Right cardiac atrium (tissue), 5 donors: ENCODE results near the gene C1D. TPM values are rescaled to one million over a fixed set of nuclear protein-coding genes. Genes with fewer than 3 reads are reported as not detected.
A peak's percentile ranks its signal among the peaks of the same experiment; 100 is the strongest.
"Not testable (repeated sequence)": the region's sequence is repeated elsewhere in the genome, so short reads cannot be mapped to it uniquely, and the experiment has no call there.

Source experiments
- ATAC-seq, 2 donors: fragments of 200-7000 bp; cut with Tn5 transposase; one replicate each; pipeline versions ENCODE4 v1.8.0 to v1.9.1; 2020; ENCODE audit warnings: moderate library complexity in 2 of 2, mild to moderate bottlenecking in 1 of 2
- DNase-seq, 3 donors: peaks; one replicate each; pipeline ENCODE4 v3.0.0-alpha.2; 2020
- H3K27ac ChIP-seq: one replicate; pipeline ENCODE4 v1.5.1; 2013; ENCODE audit warnings: mild to moderate bottlenecking, low read length, control low read depth, moderate library complexity
- H3K27me3 ChIP-seq: one replicate; pipeline ENCODE4 v1.6.1; 2013; ENCODE audit not compliant: control insufficient read depth, insufficient read depth
- H3K4me1 ChIP-seq: one replicate; pipeline ENCODE4 v1.6.1; 2013; ENCODE audit warnings: low read length; ENCODE audit not compliant: control insufficient read depth, insufficient read depth
- H3K4me3 ChIP-seq: one replicate; pipeline ENCODE4 v1.5.1; 2013; ENCODE audit warnings: low read length, control low read depth
- H3K9me3 ChIP-seq: one replicate; pipeline ENCODE4 v1.6.1; 2013; ENCODE audit warnings: low read length; ENCODE audit not compliant: control insufficient read depth
- WGBS: extraction: QIAGEN DNeasy Blood & Tissue Kit; methylation state at CpG from one replicate; pipeline ENCODE4 v1.1.7; 2013; 5-methylcytosine and 5-hydroxymethylcytosine counted together
- intact Hi-C, 4 donors: fragments of 100-400 bp; cut with DNase I; formaldehyde crosslinking; loops; one replicate each; pipeline versions ENCODE4 v1.11.0 to v1.14.0; 2022 to 2023
- polyA plus RNA-seq: library from polyadenylated mRNA; stranded (reverse); fragments of 200-250 nt; gene quantifications from one replicate; pipeline ENCODE4 v1.2.3, GENCODE V29; 2013
- total RNA-seq, 4 donors: library from RNA; stranded (reverse); fragmentation: NEBNext Ultra II Directional; extraction: Animal tissue kit (Norgen Biotek cat#: 25700); gene quantifications; one replicate each; pipeline ENCODE4 v1.2.1, GENCODE V29; 2021
- donor health status: healthy with polysubstance abuse.
- donor health status: DM: no; HTN: yes; CAD: no.
- donor health status: DM: no; HTN: no; CAD: no.
- donor health status: DM: no; HTN: yes; CAD: no; lungs with severe emphysema.
- donor health status: DM: yes; HTN: yes; CAD: no.

The C1D gene
- total and polyA plus RNA-seq, 5 donors = 13.5 to 21.2 (median 17.6) TPM

GRCh38 chr2:68094111-68094510, 31.3 kb upstream of the C1D start:
- Histone ChIP-seq H3K4me1 (no peaks in the 10 kb centered on the region), H3K27ac (no peak overlapping the region), H3K27me3 (no peaks in the 10 kb centered on the region), H3K4me3 (no peak overlapping the region), H3K9me3 (no peaks in the 10 kb centered on the region)
- 63% methylated on average over 1 of the region's 1 CpG for WGBS
- ATAC-seq (no peak), DNase-seq (no peak)
- intact Hi-C loops = no loop called here

GRCh38 chr2:68093634-68094033, 30.8 kb upstream of the C1D start:
- intact Hi-C loops = no loop called here

GRCh38 chr2:68091439-68092034, 28.7 kb upstream of the C1D start:
- Histone ChIP-seq H3K27me3 (no peaks in the 10 kb centered on the region), H3K27ac (no peak overlapping the region), H3K4me3 (no peak overlapping the region), H3K4me1 (no peaks in the 10 kb centered on the region), H3K9me3 (no peaks in the 10 kb centered on the region)
- intact Hi-C loops = no loop called here
- ATAC-seq = no peak
- 76% methylated on average over 2 of the region's 2 CpGs for WGBS
- no peak for DNase-seq

More at GRCh38 chr2:68093634-68094033, 30.8 kb upstream of the C1D start:
- H3K27me3 ChIP-seq = no peaks in the 10 kb centered on the region
- no peaks in the 10 kb centered on the region for H3K4me1 ChIP-seq
- ATAC-seq (no peak), DNase-seq (no peak)
- 91% methylated on average over 2 of the region's 2 CpGs for WGBS
- no peaks in the 10 kb centered on the region for H3K9me3 ChIP-seq
- H3K4me3 ChIP-seq = no peak overlapping the region
- no peak overlapping the region for H3K27ac ChIP-seq

DNA sequence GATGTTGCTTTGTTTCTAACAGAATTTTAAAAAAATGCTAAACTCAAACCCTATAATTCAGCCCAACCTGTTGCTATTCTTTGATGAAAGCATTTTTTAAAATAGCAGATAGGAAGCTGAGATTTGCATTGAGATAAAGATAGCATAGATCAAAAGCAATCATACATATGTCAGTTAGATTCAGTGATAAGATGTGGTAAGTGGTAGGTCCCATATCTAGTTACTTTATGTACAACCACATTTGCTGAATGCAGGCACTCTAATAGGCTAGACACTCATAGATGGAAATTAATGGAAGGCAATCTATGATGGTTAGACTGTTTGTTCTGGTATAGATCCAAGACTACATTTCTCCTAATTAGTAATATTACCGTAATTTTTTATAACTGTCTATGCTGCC, 27.2 kb upstream of the C1D start:
- 89% methylated on average over 1 of the region's 1 CpG for WGBS
- Histone ChIP-seq H3K27ac (no peak overlapping the region), H3K9me3 (no peaks in the 10 kb centered on the region), H3K4me1 (no peaks in the 10 kb centered on the region), H3K4me3 (no peak overlapping the region), H3K27me3 (no peaks in the 10 kb centered on the region)
- DNase-seq (no peak), ATAC-seq (no peak)
- intact Hi-C loops = no loop called here

DNA sequence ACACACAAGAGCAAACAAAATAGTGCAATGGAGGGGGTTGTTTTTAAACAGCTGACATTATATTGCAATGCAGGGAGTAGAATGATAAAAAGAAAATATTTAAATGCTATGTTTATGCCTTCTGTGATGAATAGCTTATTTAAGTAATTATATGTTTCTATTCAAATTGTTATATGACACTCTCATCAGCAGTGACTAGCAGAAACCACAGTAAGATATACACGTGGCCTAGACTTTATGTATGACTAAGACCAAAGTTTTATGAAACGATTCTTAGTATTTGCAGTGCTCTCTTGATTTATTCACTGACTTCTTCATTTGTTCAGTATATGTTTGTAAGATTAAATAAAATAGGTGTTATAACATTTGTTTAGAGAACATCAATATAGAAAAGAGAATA, 26.1 kb upstream of the C1D start:
- Histone ChIP-seq H3K4me1 (no peaks in the 10 kb centered on the region), H3K4me3 (no peak overlapping the region), H3K27ac (no peak overlapping the region), H3K27me3 (no peaks in the 10 kb centered on the region), H3K9me3 (no peaks in the 10 kb centered on the region)
- WGBS = 88% methylated on average over 2 of the region's 2 CpGs
- intact Hi-C loops = no loop called here
- DNase-seq (no peak), ATAC-seq (no peak)

- no peak overlapping the region for H3K27ac ChIP-seq
- 81% methylated on average over 4 of the region's 4 CpGs for WGBS
- DNase-seq (no peak), ATAC-seq (no peak)
- H3K27me3 ChIP-seq = no peaks in the 10 kb centered on the region
- no peak overlapping the region for H3K4me3 ChIP-seq
- no peaks in the 10 kb centered on the region for H3K4me1 ChIP-seq
- no peaks in the 10 kb centered on the region for H3K9me3 ChIP-seq
- intact Hi-C loops = no loop called here
Measured at GRCh38 chr2:68086166-68086565, 23.4 kb upstream of the C1D start.

DNA sequence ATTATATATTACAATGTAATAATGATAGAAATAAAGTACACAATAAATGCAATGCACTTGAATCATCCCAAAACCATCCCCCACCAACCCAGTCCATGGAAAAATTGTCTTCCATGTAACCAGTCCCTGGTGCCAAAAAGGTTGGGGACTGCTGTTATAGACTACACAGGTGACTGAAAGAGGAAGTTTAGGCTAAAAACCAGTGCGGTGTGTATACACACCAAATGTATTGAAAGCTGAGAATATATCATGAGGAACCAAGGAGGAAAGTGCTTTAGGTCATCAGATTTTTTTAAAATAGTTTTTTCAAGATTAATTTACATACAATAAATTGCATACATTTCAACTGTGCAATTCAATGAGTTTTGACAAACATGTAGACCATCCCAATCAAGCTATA, 20.5 kb upstream of the C1D start:
- ATAC-seq (no peak), DNase-seq (no peak)
- Histone ChIP-seq H3K9me3 (no peaks in the 10 kb centered on the region), H3K27ac (no peak overlapping the region), H3K4me3 (no peak overlapping the region), H3K27me3 (no peaks in the 10 kb centered on the region), H3K4me1 (no peaks in the 10 kb centered on the region)
- WGBS = 97% methylated on average over 1 of the region's 1 CpG
- intact Hi-C loops = no loop called here

GRCh38 chr2:68074050-68074449, 11.2 kb upstream of the C1D start:
- ATAC-seq = no peak
- H3K4me3 ChIP-seq = no peak overlapping the region
- no peak overlapping the region for H3K27ac ChIP-seq
- no peaks in the 10 kb centered on the region for H3K4me1 ChIP-seq
- WGBS = 86% methylated on average over 6 of the region's 6 CpGs
- no peaks in the 10 kb centered on the region for H3K9me3 ChIP-seq
- intact Hi-C loops = no loop called here
- DNase-seq = no peak
- no peaks in the 10 kb centered on the region for H3K27me3 ChIP-seq

DNA sequence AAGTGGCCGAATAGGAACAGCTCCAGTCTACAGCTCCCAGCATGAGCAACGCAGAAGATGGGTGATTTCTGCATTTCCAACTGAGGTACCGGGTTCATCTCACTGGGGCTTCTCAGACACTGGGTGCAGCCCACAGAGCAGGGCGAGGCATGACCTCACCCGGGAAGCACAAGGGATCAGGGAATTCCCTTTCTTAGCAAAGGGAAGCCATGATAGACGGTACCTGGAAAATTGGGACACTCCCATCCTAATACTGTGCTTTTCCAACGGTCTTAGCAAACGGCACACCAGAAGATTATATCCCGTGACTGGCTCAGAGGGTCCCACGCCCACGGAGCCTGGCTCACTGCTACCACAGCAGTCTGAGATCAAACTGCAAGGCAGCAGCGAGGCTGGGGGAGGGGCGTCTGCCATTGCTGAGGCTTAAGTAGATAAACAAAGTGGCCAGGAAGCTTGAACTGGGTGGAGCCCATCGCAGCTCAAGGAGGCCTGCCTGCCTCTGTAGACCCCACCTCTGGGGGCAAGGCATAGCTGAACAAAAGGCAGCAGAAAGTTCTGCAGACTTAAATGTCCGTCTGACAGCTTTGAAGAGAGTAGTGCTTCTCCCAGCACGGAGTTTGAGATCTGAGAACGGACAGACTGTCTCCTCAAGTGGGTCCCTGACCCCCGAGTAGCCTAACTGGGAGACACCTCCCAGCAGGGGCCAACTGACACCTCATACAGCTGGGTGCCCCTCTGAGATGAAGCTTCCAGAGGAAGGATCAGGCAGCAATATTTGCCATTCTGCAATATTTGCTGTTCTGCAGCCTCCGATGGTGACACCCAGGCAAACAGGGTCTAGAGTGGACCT, 1.2 kb upstream of the C1D start:
- H3K4me3 ChIP-seq, intact Hi-C loops, H3K27ac ChIP-seq, H3K9me3 ChIP-seq, H3K4me1 ChIP-seq, ATAC-seq, H3K27me3 ChIP-seq: not testable (repeated sequence)
- 67% methylated on average over 19 of the region's 19 CpGs for WGBS
- DNase-seq = peak; percentile 23 to 65 (median 56)

GRCh38 chr2:68060652-68061051, 2.2 kb downstream of the C1D start:
- WGBS = 89% methylated on average over 5 of the region's 5 CpGs
- H3K4me3 ChIP-seq = no peak overlapping the region

DNA sequence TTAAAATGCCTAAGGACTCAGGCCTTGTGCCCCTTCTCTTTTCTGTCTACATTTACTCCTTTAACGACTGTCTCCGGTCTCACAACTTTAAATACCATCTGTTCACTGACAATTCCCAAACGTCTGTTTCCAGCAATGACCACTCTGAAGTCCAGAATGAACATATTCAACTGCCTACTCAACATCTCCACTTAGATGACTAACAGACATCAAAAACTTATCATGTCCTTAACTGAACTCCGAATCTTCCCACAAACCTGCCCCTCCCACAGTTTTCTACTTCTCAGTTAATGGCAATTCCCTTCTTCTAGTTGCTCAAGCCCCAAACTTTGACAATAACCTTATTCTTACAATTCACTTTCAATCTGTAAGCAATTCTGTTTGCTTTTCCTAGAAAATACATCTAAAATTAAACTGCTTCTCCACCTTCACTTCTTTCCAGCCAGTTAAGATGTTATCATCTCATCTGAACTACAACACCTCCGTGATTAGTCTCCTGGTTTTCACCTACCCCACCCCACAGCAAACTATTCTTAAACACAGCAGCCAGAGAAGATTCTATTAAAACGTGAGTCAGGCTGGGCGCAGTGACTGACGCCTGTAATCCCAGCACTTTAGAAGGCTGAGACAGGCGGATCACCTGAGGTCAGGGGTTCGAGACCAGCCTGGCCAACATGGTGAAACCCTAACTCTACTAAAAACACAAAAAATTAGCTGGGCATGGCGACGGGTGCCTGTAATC, 2.8 kb downstream of the C1D start:
- no peaks in the 10 kb centered on the region for H3K27me3 ChIP-seq
- ATAC-seq (no peak), DNase-seq (peak in 1 of 3 donors; percentile 6)
- peaks cover 10% of the 10 kb centered on the region for H3K4me1 ChIP-seq
- intact Hi-C loops = no loop called here
- H3K27ac ChIP-seq = no peak overlapping the region
- H3K4me3 ChIP-seq = no peak overlapping the region
- 78% methylated on average over 12 of the region's 12 CpGs for WGBS
- no peaks in the 10 kb centered on the region for H3K9me3 ChIP-seq

More at GRCh38 chr2:68060652-68061051, 2.2 kb downstream of the C1D start:
- intact Hi-C loops = no loop called here
- Histone ChIP-seq H3K27ac (no peak overlapping the region), H3K9me3 (no peaks in the 10 kb centered on the region), H3K4me1 (peaks cover 10% of the 10 kb centered on the region), H3K27me3 (no peaks in the 10 kb centered on the region)
- DNase-seq (no peak), ATAC-seq (no peak)
